GM10266 (cell line): ENCODE results near the gene ABHD15.

Experiments
- DNase-seq: peaks from one replicate; pipeline ENCODE4 v3.0.0; 2012; ENCODE audit errors: extremely low spot score
- TF ChIP-seq, protein P1 (sequence below): IDR thresholded peaks from 2 replicates; pipeline ENCODE4 v1.5.1; 2012; ENCODE audit warnings: mild to moderate bottlenecking, low read depth; ENCODE audit not compliant: control insufficient read depth, insufficient read depth; ENCODE audit errors: missing control alignments

Gene ABHD15

DNA sequence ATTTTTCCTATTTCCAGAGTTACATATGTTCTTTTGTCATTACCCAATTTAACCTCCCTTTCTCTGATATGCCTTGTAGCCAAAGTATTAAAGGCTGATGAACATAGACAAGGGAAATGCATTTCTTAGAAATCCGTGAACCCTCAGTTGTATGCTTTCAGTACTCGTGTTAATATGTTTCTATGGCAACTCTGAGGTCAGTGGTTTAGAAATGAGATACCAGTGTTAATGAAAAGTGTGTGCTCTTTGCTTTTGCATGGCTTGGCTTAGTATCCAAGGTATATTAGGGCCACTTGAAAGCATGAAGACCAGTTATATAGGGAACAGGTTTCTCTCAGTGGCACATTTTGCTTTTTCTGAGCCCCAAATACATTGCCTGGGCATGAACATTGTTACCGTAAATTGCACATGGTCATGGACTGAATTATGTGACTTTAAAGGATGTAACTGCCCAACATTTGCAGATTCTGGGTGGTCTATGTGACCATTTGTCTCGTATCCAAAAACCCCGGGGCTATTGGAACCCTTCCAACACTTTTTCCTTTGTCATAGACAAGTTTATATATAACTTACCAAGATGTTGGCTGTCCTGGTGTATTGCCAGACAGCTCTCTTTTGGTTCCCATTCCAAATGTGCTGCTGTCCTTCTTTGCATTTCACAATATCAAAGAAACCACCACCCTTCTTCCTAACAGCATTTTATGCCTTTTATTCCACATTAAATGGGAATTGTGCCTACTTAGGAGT lies 17.5 kb downstream of the ABHD15 start:
- TF ChIP-seq, protein P1, sequence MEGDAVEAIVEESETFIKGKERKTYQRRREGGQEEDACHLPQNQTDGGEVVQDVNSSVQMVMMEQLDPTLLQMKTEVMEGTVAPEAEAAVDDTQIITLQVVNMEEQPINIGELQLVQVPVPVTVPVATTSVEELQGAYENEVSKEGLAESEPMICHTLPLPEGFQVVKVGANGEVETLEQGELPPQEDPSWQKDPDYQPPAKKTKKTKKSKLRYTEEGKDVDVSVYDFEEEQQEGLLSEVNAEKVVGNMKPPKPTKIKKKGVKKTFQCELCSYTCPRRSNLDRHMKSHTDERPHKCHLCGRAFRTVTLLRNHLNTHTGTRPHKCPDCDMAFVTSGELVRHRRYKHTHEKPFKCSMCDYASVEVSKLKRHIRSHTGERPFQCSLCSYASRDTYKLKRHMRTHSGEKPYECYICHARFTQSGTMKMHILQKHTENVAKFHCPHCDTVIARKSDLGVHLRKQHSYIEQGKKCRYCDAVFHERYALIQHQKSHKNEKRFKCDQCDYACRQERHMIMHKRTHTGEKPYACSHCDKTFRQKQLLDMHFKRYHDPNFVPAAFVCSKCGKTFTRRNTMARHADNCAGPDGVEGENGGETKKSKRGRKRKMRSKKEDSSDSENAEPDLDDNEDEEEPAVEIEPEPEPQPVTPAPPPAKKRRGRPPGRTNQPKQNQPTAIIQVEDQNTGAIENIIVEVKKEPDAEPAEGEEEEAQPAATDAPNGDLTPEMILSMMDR: no peak

DNA sequence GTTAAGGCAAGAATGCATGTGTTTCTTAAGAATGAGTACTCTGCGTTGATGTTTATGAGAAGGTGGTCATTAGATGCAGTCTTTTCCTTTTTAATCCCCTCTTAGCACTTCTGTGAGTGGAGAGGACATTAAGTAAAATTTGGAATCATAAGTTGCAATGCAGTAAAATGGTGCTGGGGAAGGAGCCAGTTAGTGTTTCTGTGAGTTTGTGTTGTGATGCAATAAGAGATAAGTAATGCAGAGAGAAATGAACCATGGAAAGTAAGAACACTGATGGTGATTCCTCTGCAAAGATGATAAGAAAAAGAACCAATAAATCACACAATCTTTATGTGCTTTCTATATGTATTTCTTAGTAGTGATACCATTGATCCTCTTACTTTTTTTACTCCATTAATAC lies 20.0 kb downstream of the ABHD15 start:
- TF ChIP-seq, protein P1: no peak
- DNase-seq: no peak

More for the DNA sequence above, 17.5 kb downstream of the ABHD15 start:
- DNase-seq: peak; percentile 63

DNA sequence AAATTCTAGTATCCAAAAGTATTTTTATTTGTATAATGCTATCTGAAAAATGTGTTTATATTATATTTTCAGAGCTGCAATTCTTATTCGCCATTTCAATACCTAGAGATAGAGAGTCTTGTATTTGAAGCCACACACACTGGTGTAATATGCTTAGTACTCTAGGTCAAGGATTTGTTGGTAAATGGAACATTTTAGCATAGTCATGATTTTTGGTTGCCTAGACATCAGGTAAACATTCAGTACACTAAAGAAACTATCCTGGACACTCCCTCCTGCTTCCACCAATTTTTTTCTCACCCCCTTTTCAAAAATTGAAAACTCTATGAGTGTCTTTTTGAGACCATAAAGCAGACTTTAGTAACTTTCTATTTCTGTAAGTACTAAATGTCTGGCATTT lies 20.8 kb downstream of the ABHD15 start:
- TF ChIP-seq, protein P1: no peak
- no peak for DNase-seq

DNA sequence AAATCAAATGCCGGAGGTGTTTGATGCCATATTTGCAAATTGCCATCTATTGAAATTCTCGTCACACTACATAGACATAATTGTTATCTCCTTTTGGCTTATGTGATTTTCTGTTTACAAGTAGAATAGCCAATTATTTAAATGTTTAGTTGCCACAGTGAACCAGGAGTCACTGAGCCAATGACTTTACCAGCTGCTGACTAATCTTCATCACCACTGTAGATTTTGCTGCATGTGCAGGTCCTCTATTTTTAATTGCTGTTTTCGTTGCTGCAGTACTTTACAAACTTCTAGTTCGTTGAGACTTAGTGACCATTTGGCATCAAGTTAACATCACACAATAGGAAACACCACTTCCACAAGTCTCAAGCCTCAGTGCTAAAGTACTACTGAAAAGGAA lies 22.8 kb downstream of the ABHD15 start:
- DNase-seq: no peak
- TF ChIP-seq, protein P1: no peak

DNA sequence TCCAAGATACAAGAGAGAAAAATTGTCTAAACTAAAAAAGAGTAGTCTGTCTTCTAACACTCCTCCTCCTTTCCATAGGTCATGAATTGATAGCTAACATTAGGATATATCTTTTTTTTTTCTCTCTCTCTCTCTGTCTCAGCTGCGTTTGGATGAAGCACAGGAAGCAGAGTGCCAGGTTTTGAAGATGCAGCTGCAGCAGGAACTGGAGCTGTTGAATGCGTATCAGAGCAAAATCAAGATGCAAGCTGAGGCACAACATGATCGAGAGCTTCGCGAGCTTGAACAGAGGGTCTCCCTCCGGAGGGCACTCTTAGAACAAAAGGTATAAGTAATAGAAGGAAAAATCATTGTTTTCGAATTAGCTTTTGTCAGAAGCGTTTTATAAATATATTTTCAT lies 32.9 kb downstream of the ABHD15 start:
- DNase-seq: no peak
- TF ChIP-seq, protein P1: no peak

DNA sequence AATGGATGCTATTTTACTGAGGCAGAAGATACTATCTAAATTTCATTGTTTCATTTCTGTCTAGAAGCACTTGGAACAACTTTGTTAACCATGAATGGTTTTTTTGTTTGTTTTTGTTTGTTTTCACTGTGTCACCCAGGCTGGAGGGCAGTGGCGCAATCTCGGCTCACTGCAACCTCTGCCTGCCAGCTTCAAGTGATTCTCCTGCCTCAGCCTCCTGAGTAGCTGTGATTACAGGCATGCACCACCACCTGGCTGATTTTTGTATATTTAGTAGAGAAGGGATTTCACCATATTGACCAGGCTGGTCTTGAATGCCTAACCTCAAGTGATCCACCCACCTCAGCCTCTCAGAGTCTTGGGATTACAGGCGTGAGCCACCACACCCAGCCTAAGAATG lies 40.5 kb downstream of the ABHD15 start:
- TF ChIP-seq, protein P1: no peak
- no peak for DNase-seq

DNA sequence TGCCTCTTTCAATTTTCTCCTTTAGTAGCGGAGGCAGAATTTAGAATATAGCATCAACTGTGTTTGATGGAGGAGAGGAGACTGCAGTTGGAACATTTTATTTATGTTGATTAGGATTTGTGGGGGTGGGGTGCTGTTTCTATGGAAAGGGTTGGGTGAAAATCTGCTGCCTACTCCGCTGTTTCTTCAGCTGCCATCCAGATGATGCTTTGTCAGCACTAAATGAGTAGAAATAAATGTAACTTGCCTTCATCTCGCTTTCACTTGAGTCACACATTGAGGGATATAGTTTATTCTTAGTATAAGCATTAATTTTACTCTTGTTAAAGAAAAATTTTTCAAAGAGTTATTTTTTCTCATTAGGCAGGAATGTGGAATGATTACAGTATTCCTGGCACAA lies 42.1 kb downstream of the ABHD15 start:
- TF ChIP-seq, protein P1: no peak
- DNase-seq: no peak
